ENCODE measurements around the gene CYB5A.
A peak's percentile ranks its signal among the peaks of the same experiment; 100 is the strongest.

Gene CYB5A

GRCh38 chr18:74314759-74315463, 23.1 kb upstream of the CYB5A start:
- TF ChIP-seq CTCF (conservative IDR thresholded peaks at IDR 0.05; ENCODE audit: low read depth, low read length): no peak
- no peak overlapping the region for H3K4me3 ChIP-seq (ENCODE audit: low read length)
- no peak for DNase-seq (ENCODE audit: low read depth)

GRCh38 chr18:74311000-74311399, 19.2 kb upstream of the CYB5A start:
- TF ChIP-seq CTCF (conservative IDR thresholded peaks at IDR 0.05; ENCODE audit: low read depth, low read length): no peak

GRCh38 chr18:74310411-74310810, 18.6 kb upstream of the CYB5A start:
- no peak overlapping the region for H3K4me3 ChIP-seq (ENCODE audit: low read length)
- DNase-seq (ENCODE audit: low read depth): no peak
- TF ChIP-seq CTCF (conservative IDR thresholded peaks at IDR 0.05; ENCODE audit: low read depth, low read length): peak; percentile 54

More at GRCh38 chr18:74311000-74311399, 19.2 kb upstream of the CYB5A start:
- H3K4me3 ChIP-seq (ENCODE audit: low read length): no peak overlapping the region
- DNase-seq (ENCODE audit: low read depth): no peak

GRCh38 chr18:74303936-74304335, 12.2 kb upstream of the CYB5A start:
- no peak for TF ChIP-seq CTCF (conservative IDR thresholded peaks at IDR 0.05; ENCODE audit: low read depth, low read length)
- no peak overlapping the region for H3K4me3 ChIP-seq (ENCODE audit: low read length)
- DNase-seq (ENCODE audit: low read depth): peak; percentile 47

- DNase-seq (ENCODE audit: low read depth): no peak
- no peak overlapping the region for H3K4me3 ChIP-seq (ENCODE audit: low read length)
- TF ChIP-seq CTCF (conservative IDR thresholded peaks at IDR 0.05; ENCODE audit: low read depth, low read length): no peak
Measured at GRCh38 chr18:74303306-74303705, 11.5 kb upstream of the CYB5A start.

GRCh38 chr18:74299746-74300145, 8.0 kb upstream of the CYB5A start:
- no peak for TF ChIP-seq CTCF (conservative IDR thresholded peaks at IDR 0.05; ENCODE audit: low read depth, low read length)
- DNase-seq (ENCODE audit: low read depth): no peak
- no peak overlapping the region for H3K4me3 ChIP-seq (ENCODE audit: low read length)

GRCh38 chr18:74299162-74299561, 7.4 kb upstream of the CYB5A start:
- no peak overlapping the region for H3K4me3 ChIP-seq (ENCODE audit: low read length)
- DNase-seq (ENCODE audit: low read depth): no peak
- no peak for TF ChIP-seq CTCF (conservative IDR thresholded peaks at IDR 0.05; ENCODE audit: low read depth, low read length)
